Choroid plexus epithelial cell (primary cell): Measurements from ENCODE around the gene CDX2.

Experiments
- DNase-seq: peaks from one replicate; pipeline ENCODE4 v3.0.0-alpha.2; 2010; ENCODE audit warnings: low read depth
- H3K4me3 ChIP-seq: 2 replicates; pipeline ENCODE4 v1.5.1; 2011; ENCODE audit warnings: low read depth, mild to moderate bottlenecking, control low read depth, low read length, moderate library complexity
- TF ChIP-seq, protein P1 (sequence below): conservative IDR thresholded peaks from 2 replicates; pipeline ENCODE4 v1.5.1; 2011; ENCODE audit warnings: low read depth, mild to moderate bottlenecking, control low read depth, inconsistent platforms, low read length, moderate library complexity

The CDX2 gene

DNA sequence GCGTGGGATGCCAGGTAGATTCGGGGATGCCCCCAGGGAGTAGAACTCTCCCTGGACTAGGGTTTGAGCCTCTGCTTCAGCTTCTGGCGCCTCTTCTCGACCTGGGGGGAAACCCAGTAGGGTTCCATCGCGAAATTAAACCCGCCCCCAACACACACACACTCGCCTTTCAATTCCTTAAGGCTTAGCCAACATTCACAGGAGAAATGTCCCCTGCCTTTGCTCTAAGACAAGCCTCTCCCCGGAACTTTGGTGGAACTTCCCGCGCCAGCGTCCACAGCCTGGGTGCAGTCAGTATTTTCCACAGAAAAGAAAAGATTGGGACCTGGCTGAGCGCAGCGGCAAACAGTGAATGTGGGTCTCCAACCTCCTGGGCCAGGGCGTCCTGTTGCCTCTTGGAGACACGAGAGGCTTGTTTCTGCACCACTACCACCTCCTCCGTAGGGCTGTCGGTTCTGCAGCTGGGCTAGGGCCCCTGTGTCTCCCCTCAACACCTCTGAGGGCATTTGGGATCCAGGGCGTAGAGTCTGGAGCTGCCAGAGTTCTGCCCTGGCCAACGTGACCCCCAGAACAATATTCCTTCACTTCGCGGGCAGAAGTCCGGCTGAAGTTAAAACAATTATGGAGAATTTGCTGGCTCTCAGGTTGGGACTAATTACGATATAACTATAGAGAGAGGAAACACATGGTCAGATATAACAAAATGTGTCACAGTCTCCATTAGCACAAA is 46.1 kb downstream of the CDX2 start:
- H3K4me3 ChIP-seq = no peak overlapping the region
- no peak for DNase-seq
- TF ChIP-seq, protein P1, sequence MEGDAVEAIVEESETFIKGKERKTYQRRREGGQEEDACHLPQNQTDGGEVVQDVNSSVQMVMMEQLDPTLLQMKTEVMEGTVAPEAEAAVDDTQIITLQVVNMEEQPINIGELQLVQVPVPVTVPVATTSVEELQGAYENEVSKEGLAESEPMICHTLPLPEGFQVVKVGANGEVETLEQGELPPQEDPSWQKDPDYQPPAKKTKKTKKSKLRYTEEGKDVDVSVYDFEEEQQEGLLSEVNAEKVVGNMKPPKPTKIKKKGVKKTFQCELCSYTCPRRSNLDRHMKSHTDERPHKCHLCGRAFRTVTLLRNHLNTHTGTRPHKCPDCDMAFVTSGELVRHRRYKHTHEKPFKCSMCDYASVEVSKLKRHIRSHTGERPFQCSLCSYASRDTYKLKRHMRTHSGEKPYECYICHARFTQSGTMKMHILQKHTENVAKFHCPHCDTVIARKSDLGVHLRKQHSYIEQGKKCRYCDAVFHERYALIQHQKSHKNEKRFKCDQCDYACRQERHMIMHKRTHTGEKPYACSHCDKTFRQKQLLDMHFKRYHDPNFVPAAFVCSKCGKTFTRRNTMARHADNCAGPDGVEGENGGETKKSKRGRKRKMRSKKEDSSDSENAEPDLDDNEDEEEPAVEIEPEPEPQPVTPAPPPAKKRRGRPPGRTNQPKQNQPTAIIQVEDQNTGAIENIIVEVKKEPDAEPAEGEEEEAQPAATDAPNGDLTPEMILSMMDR = no peak

DNA sequence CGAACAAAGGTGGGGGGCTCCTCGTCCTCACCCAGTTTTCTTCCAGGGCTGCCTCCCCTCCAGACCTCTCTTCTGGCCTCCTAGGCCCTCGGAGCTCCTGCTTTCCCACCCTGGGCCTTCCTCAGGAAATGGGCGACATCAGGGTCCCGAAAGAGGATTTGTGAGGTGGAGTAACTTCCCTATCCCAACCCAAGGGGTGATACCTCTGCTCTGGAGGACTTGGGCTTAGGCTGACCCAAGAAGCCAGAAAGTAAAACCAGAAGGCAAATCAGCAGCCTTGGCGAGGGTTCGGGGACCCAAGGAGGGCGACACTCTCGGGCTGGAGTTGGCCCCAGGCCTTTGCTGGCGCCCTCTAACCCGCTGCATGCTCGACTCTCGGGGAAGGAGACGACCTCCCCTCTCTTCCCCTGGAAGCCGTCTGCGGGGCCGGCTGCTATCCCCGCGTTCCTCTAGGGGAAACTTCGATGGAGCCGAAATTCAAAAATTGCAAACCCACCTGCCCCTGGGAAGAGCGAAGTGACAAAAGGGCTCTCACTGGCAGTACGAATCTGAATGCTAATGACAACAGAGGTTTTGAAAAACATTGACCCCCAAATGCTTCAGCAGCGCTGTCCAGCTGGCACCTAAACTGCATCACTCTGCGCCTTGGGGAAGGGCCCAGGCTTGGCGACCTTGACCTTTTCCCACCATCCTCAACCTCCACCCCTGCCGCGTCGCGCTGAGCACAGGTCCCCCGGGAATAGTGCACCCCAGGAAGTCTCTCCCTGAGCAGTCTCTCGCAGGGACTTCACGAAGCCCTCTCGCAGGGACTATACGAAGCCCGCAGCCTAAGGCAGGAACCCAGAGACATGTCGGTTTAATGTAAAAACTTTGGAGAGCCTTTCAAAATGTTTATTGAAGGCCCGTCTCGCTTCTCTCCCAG is 46.9 kb downstream of the CDX2 start:
- TF ChIP-seq, protein P1 = no peak
- no peak for DNase-seq
- H3K4me3 ChIP-seq = no peak overlapping the region

- no peak overlapping the region for H3K4me3 ChIP-seq
- TF ChIP-seq, protein P1 = no peak
Measured at GRCh38 chr13:27921421-27921960, 47.6 kb downstream of the CDX2 start.

DNA sequence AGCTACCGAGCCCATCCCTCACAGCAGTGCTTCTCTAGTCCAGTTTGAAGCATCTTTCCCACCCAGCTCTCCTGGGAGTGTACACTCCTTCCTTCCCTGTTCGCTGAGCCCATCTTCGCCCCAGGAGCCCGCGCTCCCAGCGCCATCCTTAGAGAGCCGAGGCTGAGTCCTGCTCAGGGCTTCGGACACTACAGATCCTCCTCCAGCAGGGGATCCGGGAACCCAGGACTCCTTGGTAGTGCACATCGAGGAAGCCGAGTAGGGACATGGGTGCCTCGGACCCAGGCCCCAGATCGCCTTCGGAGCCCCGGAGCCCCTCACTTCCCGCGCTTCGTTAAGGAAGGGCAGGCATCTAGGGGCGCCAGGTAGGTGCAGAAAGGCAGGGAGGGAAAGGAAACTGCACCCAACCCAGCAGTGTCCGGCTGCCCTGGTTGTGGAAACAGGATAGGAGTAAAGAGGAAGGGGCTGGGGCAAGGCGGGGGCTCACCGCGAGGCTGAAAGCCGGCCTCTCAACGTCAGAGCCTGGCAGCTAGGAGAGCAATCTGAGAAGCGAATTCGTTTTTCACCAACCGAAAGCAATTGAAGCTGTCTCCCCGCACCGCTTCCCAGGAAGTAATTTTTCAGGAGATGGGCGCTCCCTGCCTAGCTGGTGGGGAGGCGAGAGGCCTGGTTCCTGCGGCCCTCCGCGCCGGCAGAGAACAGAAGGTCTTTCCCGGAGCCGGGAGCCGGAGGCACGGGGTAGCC is 48.3 kb downstream of the CDX2 start:
- TF ChIP-seq, protein P1 = no peak
- peak; percentile 21 for DNase-seq
- H3K4me3 ChIP-seq = peak overlapping the region; percentile 11

More at GRCh38 chr13:27921421-27921960, 47.6 kb downstream of the CDX2 start:
- DNase-seq = no peak

DNA sequence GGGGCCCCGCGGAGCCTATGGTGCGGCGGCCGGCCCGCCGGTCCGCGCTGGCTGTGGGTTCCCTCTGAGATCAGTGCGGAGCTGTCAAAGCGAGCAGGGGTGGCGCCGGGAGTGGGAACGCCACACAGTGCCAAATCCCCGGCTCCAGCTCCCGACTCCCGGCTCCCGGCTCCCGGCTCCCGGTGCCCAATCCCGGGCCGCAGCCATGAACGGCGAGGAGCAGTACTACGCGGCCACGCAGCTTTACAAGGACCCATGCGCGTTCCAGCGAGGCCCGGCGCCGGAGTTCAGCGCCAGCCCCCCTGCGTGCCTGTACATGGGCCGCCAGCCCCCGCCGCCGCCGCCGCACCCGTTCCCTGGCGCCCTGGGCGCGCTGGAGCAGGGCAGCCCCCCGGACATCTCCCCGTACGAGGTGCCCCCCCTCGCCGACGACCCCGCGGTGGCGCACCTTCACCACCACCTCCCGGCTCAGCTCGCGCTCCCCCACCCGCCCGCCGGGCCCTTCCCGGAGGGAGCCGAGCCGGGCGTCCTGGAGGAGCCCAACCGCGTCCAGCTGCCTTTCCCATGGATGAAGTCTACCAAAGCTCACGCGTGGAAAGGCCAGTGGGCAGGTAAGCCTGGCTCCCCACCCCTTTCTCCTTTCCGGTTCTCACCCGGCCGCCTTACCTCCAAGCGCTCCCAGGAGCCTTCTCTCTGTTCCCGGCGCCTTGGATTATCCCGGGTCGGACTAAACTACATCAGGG is 49.0 kb downstream of the CDX2 start, which contains the start of gene PDX1:
TSS of gene PDX1 (plus strand) at position 67 of the 743 bp plus-strand sequence. CDS start at position 206, 139 bp downstream.
- TF ChIP-seq, protein P1 = no peak
- no peak for DNase-seq
- no peak within 1 kb of the TSS for H3K4me3 ChIP-seq

GRCh38 chr13:27919659-27919933 is 49.5 kb downstream of the CDX2 start:
- H3K4me3 ChIP-seq = no peak overlapping the region
- no peak for DNase-seq
- TF ChIP-seq, protein P1 = no peak
